Endothelial cell of umbilical vein (primary cell): ENCODE results near the gene FGF3.

Experiments used
- CTCF ChIP-seq, 2 donors: IDR thresholded peaks; 1 replicate in 1 of 2; 2 replicates in 1 of 2; pipeline ENCODE4 v1.5.1; 2011; ENCODE audit warnings: low read length in 2 of 2, mild to moderate bottlenecking in 2 of 2, moderate library complexity in 2 of 2, control low read depth in 1 of 2, inconsistent platforms in 1 of 2, low read depth in 1 of 2; ENCODE audit not compliant: insufficient read depth in 1 of 2; ENCODE audit errors: extremely low read depth in 1 of 2
- EZH2 ChIP-seq: IDR thresholded peaks from 2 replicates; pipeline ENCODE4 v1.6.1; 2012; ENCODE audit warnings: borderline replicate concordance, low read depth, mild to moderate bottlenecking, moderate library complexity, low read length, inconsistent platforms; ENCODE audit not compliant: severe bottlenecking
- FOS ChIP-seq: IDR thresholded peaks from 2 replicates; pipeline ENCODE4 v1.6.1; 2011; ENCODE audit warnings: mild to moderate bottlenecking, low read length, moderate library complexity, borderline replicate concordance; ENCODE audit not compliant: insufficient read depth
- GATA2 ChIP-seq: IDR thresholded peaks from 2 replicates; pipeline ENCODE4 v1.7.0; 2011; ENCODE audit warnings: low read depth, mild to moderate bottlenecking, moderate library complexity, mixed read lengths, low read length; ENCODE audit not compliant: insufficient read length, insufficient read depth
- JUN ChIP-seq: IDR thresholded peaks from 2 replicates; pipeline ENCODE4 v1.6.1; 2011; ENCODE audit warnings: borderline replicate concordance, low read depth; ENCODE audit not compliant: insufficient read length, insufficient read depth
- MAX ChIP-seq: IDR thresholded peaks from 2 replicates; pipeline ENCODE4 v1.6.1; 2011; ENCODE audit not compliant: insufficient read depth, insufficient read length
- MYC ChIP-seq: IDR thresholded peaks from one replicate; pipeline ENCODE4 v1.6.1; 2011; ENCODE audit warnings: mild to moderate bottlenecking, low read depth, low read length
- POLR2A ChIP-seq: IDR thresholded peaks from 2 replicates; pipeline ENCODE4 v1.6.1; 2012; ENCODE audit warnings: low read depth, mild to moderate bottlenecking, control low read depth, low read length
- POLR2AphosphoS5 ChIP-seq: IDR thresholded peaks from 2 replicates; pipeline ENCODE4 v1.6.1; 2012; ENCODE audit warnings: low read depth, mild to moderate bottlenecking, control low read depth, low read length, moderate library complexity; ENCODE audit not compliant: insufficient read depth

GRCh38 chr11:69820441-69820840 is 1.2 kb upstream of the FGF3 start:
- no peak for TF ChIP-seq CTCF (IDR thresholded peaks at IDR 0.05; ENCODE audit: extremely low read depth in 1 of 2, insufficient read depth in 1 of 2, low read depth in 1 of 2, low read length in 2 of 2)
- TF ChIP-seq POLR2AphosphoS5 = no peak
- TF ChIP-seq POLR2A = no peak
- no peak for TF ChIP-seq MAX
- TF ChIP-seq MYC = no peak
- TF ChIP-seq JUN = no peak
- no peak for TF ChIP-seq EZH2
- no peak for TF ChIP-seq FOS
- no peak for TF ChIP-seq GATA2
